Measurements from ENCODE around the gene NDNF. TPM values are rescaled to one million over a fixed set of nuclear protein-coding genes. Genes with fewer than 3 reads are reported as not detected.
A peak's percentile ranks its signal among the peaks of the same experiment; 100 is the strongest.

The NDNF gene
- total RNA-seq, 5 donors from 2014 or later (not counting 1 experiment from before 2014, with no cell fraction given): 0.36 to 0.47 (median 0.41) TPM; not detected in 2

- Mint-ChIP-seq H3K27ac (no peak overlapping the region), H3K4me3 (no peak overlapping the region), H3K36me3 (no peaks in the 10 kb centered on the region), H3K27me3 (no peaks in the 10 kb centered on the region), H3K9me3 (no peaks in the 10 kb centered on the region), H3K4me1 (peaks cover 0 to 5% (median 0%) of the 10 kb centered on the region in 3 donors)
- no peak overlapping the region for H3K27ac ChIP-seq (ENCODE audit: low read length)
- DNase-seq (no peak), ATAC-seq (replicated peaks in 1 of 4) (no peak)
- H3K9me3 ChIP-seq: no peaks in the 10 kb centered on the region
- no peaks in the 10 kb centered on the region for H3K36me3 ChIP-seq (ENCODE audit: control insufficient read depth in 2 of 2, extremely low read depth in 1 of 2, insufficient read depth in 1 of 2, low read length in 1 of 2)
- H3K4me1 ChIP-seq (ENCODE audit: control insufficient read depth in 1 of 2, extremely low read depth in 1 of 2, insufficient read depth in 2 of 2, low read length in 2 of 2): peaks cover 0 to 5% of the 10 kb centered on the region in 2 experiments
- no peak overlapping the region for H3K4me3 ChIP-seq (ENCODE audit: control insufficient read depth in 1 of 2, extremely low read depth in 1 of 2, low read length in 1 of 2)
- POLR2A ChIA-PET: no interaction called here
- CTCF ChIA-PET: no interaction called here
- H3K27me3 ChIP-seq (replicated peaks in 1 of 2; ENCODE audit: control insufficient read depth in 2 of 2, extremely low read depth in 1 of 2, insufficient read depth in 2 of 2, low read length in 1 of 2): peaks cover 0 to 3% of the 10 kb centered on the region in 2 experiments
- WGBS (ENCODE audit: insufficient coverage): 97% methylated on average over 3 of the region's 4 CpGs
These were observed 35.2 kb upstream of the NDNF start for GRCh38 chr4:121107507-121107906.

- ChIA-PET POLR2A (interaction anchor here (0.6 to 0.7 kb wide), 2 partner anchors 14 to 113 kb away, joined by 4 to 6 read pairs; no protein-coding TSS in a partner anchor), CTCF (interaction anchor here in 1 of 2 donors (0.8 to 0.9 kb wide), 2 partner anchors 208 to 1031 kb away, joined by 3 read pairs; no protein-coding TSS in a partner anchor)
- no peaks in the 10 kb centered on the region for H3K9me3 Mint-ChIP-seq
- H3K36me3 ChIP-seq (ENCODE audit: control insufficient read depth in 2 of 2, extremely low read depth in 1 of 2, insufficient read depth in 1 of 2, low read length in 1 of 2): no peaks in the 10 kb centered on the region
- no CpG with 5 or more reads among the region's 2 CpGs for WGBS (ENCODE audit: insufficient coverage)
- H3K27me3 ChIP-seq (replicated peaks in 1 of 2; ENCODE audit: control insufficient read depth in 2 of 2, extremely low read depth in 1 of 2, insufficient read depth in 2 of 2, low read length in 1 of 2): no peaks in the 10 kb centered on the region
- H3K27ac Mint-ChIP-seq: no peak overlapping the region
- DNase-seq (no peak), ATAC-seq (replicated peaks in 1 of 4) (no peak)
- H3K4me1 ChIP-seq (ENCODE audit: control insufficient read depth in 1 of 2, extremely low read depth in 1 of 2, insufficient read depth in 2 of 2, low read length in 2 of 2): peaks cover 0 to 3% of the 10 kb centered on the region in 2 experiments
- H3K36me3 Mint-ChIP-seq: no peaks in the 10 kb centered on the region
- no peaks in the 10 kb centered on the region for H3K27me3 Mint-ChIP-seq
- H3K9me3 ChIP-seq: no peaks in the 10 kb centered on the region
- no peak overlapping the region for H3K4me3 Mint-ChIP-seq
- no peak overlapping the region for H3K27ac ChIP-seq (ENCODE audit: low read length)
- H3K4me1 Mint-ChIP-seq: peaks cover 0 to 2% (median 0%) of the 10 kb centered on the region in 3 donors
- no peak overlapping the region for H3K4me3 ChIP-seq (ENCODE audit: control insufficient read depth in 1 of 2, extremely low read depth in 1 of 2, low read length in 1 of 2)
These were observed 27.9 kb upstream of the NDNF start for GRCh38 chr4:121100093-121100775.

- Mint-ChIP-seq H3K36me3 (no peaks in the 10 kb centered on the region), H3K9me3 (no peaks in the 10 kb centered on the region), H3K27me3 (no peaks in the 10 kb centered on the region), H3K27ac (no peak overlapping the region), H3K4me3 (no peak overlapping the region), H3K4me1 (peaks cover 0 to 2% (median 0%) of the 10 kb centered on the region in 3 donors)
- H3K4me3 ChIP-seq (ENCODE audit: control insufficient read depth in 1 of 2, extremely low read depth in 1 of 2, low read length in 1 of 2): no peak overlapping the region
- H3K9me3 ChIP-seq: no peaks in the 10 kb centered on the region
- ChIA-PET CTCF (no interaction called here), POLR2A (no interaction called here)
- WGBS (ENCODE audit: insufficient coverage): no CpG with 5 or more reads among the region's 2 CpGs
- no peaks in the 10 kb centered on the region for H3K36me3 ChIP-seq (ENCODE audit: control insufficient read depth in 2 of 2, extremely low read depth in 1 of 2, insufficient read depth in 1 of 2, low read length in 1 of 2)
- ATAC-seq (replicated peaks in 1 of 4) (no peak), DNase-seq (no peak)
- peaks cover 0 to 3% of the 10 kb centered on the region in 2 experiments for H3K4me1 ChIP-seq (ENCODE audit: control insufficient read depth in 1 of 2, extremely low read depth in 1 of 2, insufficient read depth in 2 of 2, low read length in 2 of 2)
- H3K27me3 ChIP-seq (replicated peaks in 1 of 2; ENCODE audit: control insufficient read depth in 2 of 2, extremely low read depth in 1 of 2, insufficient read depth in 2 of 2, low read length in 1 of 2): no peaks in the 10 kb centered on the region
- H3K27ac ChIP-seq (ENCODE audit: low read length): no peak overlapping the region
These were observed 25.9 kb upstream of the NDNF start for GRCh38 chr4:121098266-121098665.

- DNase-seq (peak in 1 of 35 experiments; percentile 46), ATAC-seq (replicated peaks in 1 of 4) (no peak)
- peaks cover 0 to 2% (median 0%) of the 10 kb centered on the region in 3 donors for H3K4me1 Mint-ChIP-seq
- H3K9me3 Mint-ChIP-seq: no peaks in the 10 kb centered on the region
- Histone ChIP-seq H3K4me1 (ENCODE audit: control insufficient read depth in 1 of 2, extremely low read depth in 1 of 2, insufficient read depth in 2 of 2, low read length in 2 of 2) (peaks cover 0 to 3% of the 10 kb centered on the region in 2 experiments), H3K9me3 (no peaks in the 10 kb centered on the region), H3K27ac (ENCODE audit: low read length) (no peak overlapping the region), H3K36me3 (ENCODE audit: control insufficient read depth in 2 of 2, extremely low read depth in 1 of 2, insufficient read depth in 1 of 2, low read length in 1 of 2) (no peaks in the 10 kb centered on the region), H3K27me3 (replicated peaks in 1 of 2; ENCODE audit: control insufficient read depth in 2 of 2, extremely low read depth in 1 of 2, insufficient read depth in 2 of 2, low read length in 1 of 2) (no peaks in the 10 kb centered on the region), H3K4me3 (ENCODE audit: control insufficient read depth in 1 of 2, extremely low read depth in 1 of 2, low read length in 1 of 2) (no peak overlapping the region)
- no peak overlapping the region for H3K4me3 Mint-ChIP-seq
- ChIA-PET CTCF (interaction anchor here in 1 of 2 donors (0.5 to 1.3 kb wide), 4 partner anchors 27 to 1207 kb away, joined by 3 read pairs; no protein-coding TSS in a partner anchor), POLR2A (no interaction called here)
- no peaks in the 10 kb centered on the region for H3K27me3 Mint-ChIP-seq
- no CpG with 5 or more reads among the region's 2 CpGs for WGBS (ENCODE audit: insufficient coverage)
- no peak overlapping the region for H3K27ac Mint-ChIP-seq
- H3K36me3 Mint-ChIP-seq: no peaks in the 10 kb centered on the region
These were observed 24.3 kb upstream of the NDNF start for GRCh38 chr4:121096629-121097028.

- no peaks in the 10 kb centered on the region for H3K9me3 ChIP-seq
- no peak for DNase-seq
- H3K4me1 ChIP-seq (ENCODE audit: control insufficient read depth in 1 of 2, extremely low read depth in 1 of 2, insufficient read depth in 2 of 2, low read length in 2 of 2): peaks cover 0 to 3% of the 10 kb centered on the region in 2 experiments
- Mint-ChIP-seq H3K36me3 (no peaks in the 10 kb centered on the region), H3K27ac (no peak overlapping the region), H3K4me3 (no peak overlapping the region), H3K4me1 (peaks cover 0 to 2% (median 0%) of the 10 kb centered on the region in 3 donors), H3K9me3 (no peaks in the 10 kb centered on the region), H3K27me3 (no peaks in the 10 kb centered on the region)
- no peak overlapping the region for H3K27ac ChIP-seq (ENCODE audit: low read length)
- no peak overlapping the region for H3K4me3 ChIP-seq (ENCODE audit: control insufficient read depth in 1 of 2, extremely low read depth in 1 of 2, low read length in 1 of 2)
- ChIA-PET CTCF (interaction anchor here (0.6 to 0.8 kb wide), 4 partner anchors 20 to 1207 kb away, joined by 3 read pairs; partner anchors contain the start of gene NDNF (in 1 of the 2)), POLR2A (interaction anchor here (0.6 to 0.7 kb wide), 2 partner anchors 680 to 943 kb away, joined by 3 read pairs; no protein-coding TSS in a partner anchor)
- no peaks in the 10 kb centered on the region for H3K27me3 ChIP-seq (replicated peaks in 1 of 2; ENCODE audit: control insufficient read depth in 2 of 2, extremely low read depth in 1 of 2, insufficient read depth in 2 of 2, low read length in 1 of 2)
- no peaks in the 10 kb centered on the region for H3K36me3 ChIP-seq (ENCODE audit: control insufficient read depth in 2 of 2, extremely low read depth in 1 of 2, insufficient read depth in 1 of 2, low read length in 1 of 2)
- no peak for ATAC-seq (replicated peaks in 1 of 4)
These were observed 23.9 kb upstream of the NDNF start for GRCh38 chr4:121096191-121096590.

- no peaks in the 10 kb centered on the region for H3K36me3 ChIP-seq (ENCODE audit: control insufficient read depth in 2 of 2, extremely low read depth in 1 of 2, insufficient read depth in 1 of 2, low read length in 1 of 2)
- no peak overlapping the region for H3K4me3 Mint-ChIP-seq
- H3K4me1 Mint-ChIP-seq: no peaks in the 10 kb centered on the region
- no peaks in the 10 kb centered on the region for H3K36me3 Mint-ChIP-seq
- no peaks in the 10 kb centered on the region for H3K9me3 ChIP-seq
- H3K9me3 Mint-ChIP-seq: no peaks in the 10 kb centered on the region
- H3K4me3 ChIP-seq (ENCODE audit: control insufficient read depth in 1 of 2, extremely low read depth in 1 of 2, low read length in 1 of 2): no peak overlapping the region
- ATAC-seq (replicated peaks in 1 of 4) (no peak), DNase-seq (no peak)
- POLR2A ChIA-PET: no interaction called here
- no peak overlapping the region for H3K27ac Mint-ChIP-seq
- no peak overlapping the region for H3K27ac ChIP-seq (ENCODE audit: low read length)
- no peaks in the 10 kb centered on the region for H3K27me3 ChIP-seq (replicated peaks in 1 of 2; ENCODE audit: control insufficient read depth in 2 of 2, extremely low read depth in 1 of 2, insufficient read depth in 2 of 2, low read length in 1 of 2)
- CTCF ChIA-PET: interaction anchor here (0.5 to 1.0 kb wide), 3 partner anchors 38 to 941 kb away, joined by 3 to 4 read pairs (median 3); no protein-coding TSS in a partner anchor
- peaks cover 0 to 3% of the 10 kb centered on the region in 2 experiments for H3K4me1 ChIP-seq (ENCODE audit: control insufficient read depth in 1 of 2, extremely low read depth in 1 of 2, insufficient read depth in 2 of 2, low read length in 2 of 2)
- 94% methylated on average over 2 of the region's 3 CpGs for WGBS (ENCODE audit: insufficient coverage)
- H3K27me3 Mint-ChIP-seq: no peaks in the 10 kb centered on the region
These were observed 22.1 kb upstream of the NDNF start for GRCh38 chr4:121094297-121094966.

Measured in T-cell (primary cell).